HG02678 (cell line): ENCODE results near the gene CCNG1.
"Not testable (repeated sequence)": the region's sequence is repeated elsewhere in the genome, so short reads cannot be mapped to it uniquely, and the experiment has no call there.

ENCODE experiments used
- ATAC-seq: cut with Tn5 transposase; IDR thresholded peaks from one replicate; pipeline ENCODE4 v1.9.1; 2021; ENCODE audit warnings: mild to moderate bottlenecking, moderate library complexity; ENCODE audit not compliant: unreplicated experiment

The CCNG1 gene

GRCh38 chr5:163437309-163438182, at the start of gene CCNG1:
Gene CCNG1, plus strand, starts transcription at chr5:163437595. Its CDS starts 1,662 bp downstream, at chr5:163439257.
- ATAC-seq, result peak; percentile 93

GRCh38 chr5:163395792-163396191, 41.6 kb upstream of the CCNG1 start:
- no peak for ATAC-seq

GRCh38 chr5:163396818-163397340, 40.5 kb upstream of the CCNG1 start:
- not testable (repeated sequence) for ATAC-seq

GRCh38 chr5:163397354-163397753, 40.0 kb upstream of the CCNG1 start:
- no peak for ATAC-seq

GRCh38 chr5:163399923-163400322, 37.5 kb upstream of the CCNG1 start:
- no peak for ATAC-seq

GRCh38 chr5:163401271-163401670, 36.1 kb upstream of the CCNG1 start:
- ATAC-seq, result no peak

- no peak for ATAC-seq
Measured at GRCh38 chr5:163402007-163402406, 35.4 kb upstream of the CCNG1 start.

GRCh38 chr5:163404364-163405173, 32.8 kb upstream of the CCNG1 start:
- no peak for ATAC-seq

GRCh38 chr5:163407034-163407655, 30.2 kb upstream of the CCNG1 start:
- peak; percentile 85 for ATAC-seq

GRCh38 chr5:163408311-163408923, 29.0 kb upstream of the CCNG1 start:
- ATAC-seq, result peak; percentile 78

- ATAC-seq, result no peak
Measured at GRCh38 chr5:163409384-163409783, 28.0 kb upstream of the CCNG1 start.

- ATAC-seq, result no peak
Measured at GRCh38 chr5:163410505-163410904, 26.9 kb upstream of the CCNG1 start.

- ATAC-seq, result not testable (repeated sequence)
Measured at GRCh38 chr5:163415673-163416072, 21.7 kb upstream of the CCNG1 start.

GRCh38 chr5:163424836-163425235, 12.6 kb upstream of the CCNG1 start:
- ATAC-seq, result no peak

- not testable (repeated sequence) for ATAC-seq
Measured at GRCh38 chr5:163426128-163426527, 11.3 kb upstream of the CCNG1 start.

GRCh38 chr5:163432544-163432943, 4.9 kb upstream of the CCNG1 start:
- ATAC-seq, result no peak

- no peak for ATAC-seq
Measured at GRCh38 chr5:163433271-163433670, 4.1 kb upstream of the CCNG1 start.

GRCh38 chr5:163434401-163434866, 3.0 kb upstream of the CCNG1 start:
- no peak for ATAC-seq

- no peak for ATAC-seq
Measured at GRCh38 chr5:163436515-163436914, 880 bp upstream of the CCNG1 start.

GRCh38 chr5:163437011-163437308, 435 bp upstream of the CCNG1 start:
- ATAC-seq, result no peak

GRCh38 chr5:163439092-163439425, 1.7 kb downstream of the CCNG1 start:
- ATAC-seq, result peak; percentile 24
